ENCODE results near the gene KIF5C.

GRCh38 chr2:148957023-148957422, 82.0 kb downstream of the KIF5C start:
- TF ChIP-seq EZH2 (IDR thresholded peaks at IDR 0.05; ENCODE audit: low read depth, unreplicated experiment): no peak
- TF ChIP-seq, protein P1, sequence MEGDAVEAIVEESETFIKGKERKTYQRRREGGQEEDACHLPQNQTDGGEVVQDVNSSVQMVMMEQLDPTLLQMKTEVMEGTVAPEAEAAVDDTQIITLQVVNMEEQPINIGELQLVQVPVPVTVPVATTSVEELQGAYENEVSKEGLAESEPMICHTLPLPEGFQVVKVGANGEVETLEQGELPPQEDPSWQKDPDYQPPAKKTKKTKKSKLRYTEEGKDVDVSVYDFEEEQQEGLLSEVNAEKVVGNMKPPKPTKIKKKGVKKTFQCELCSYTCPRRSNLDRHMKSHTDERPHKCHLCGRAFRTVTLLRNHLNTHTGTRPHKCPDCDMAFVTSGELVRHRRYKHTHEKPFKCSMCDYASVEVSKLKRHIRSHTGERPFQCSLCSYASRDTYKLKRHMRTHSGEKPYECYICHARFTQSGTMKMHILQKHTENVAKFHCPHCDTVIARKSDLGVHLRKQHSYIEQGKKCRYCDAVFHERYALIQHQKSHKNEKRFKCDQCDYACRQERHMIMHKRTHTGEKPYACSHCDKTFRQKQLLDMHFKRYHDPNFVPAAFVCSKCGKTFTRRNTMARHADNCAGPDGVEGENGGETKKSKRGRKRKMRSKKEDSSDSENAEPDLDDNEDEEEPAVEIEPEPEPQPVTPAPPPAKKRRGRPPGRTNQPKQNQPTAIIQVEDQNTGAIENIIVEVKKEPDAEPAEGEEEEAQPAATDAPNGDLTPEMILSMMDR (conservative IDR thresholded peaks at IDR 0.05; ENCODE audit: low read depth in 2 of 2): no peak
- no peak for TF ChIP-seq EZH2phosphoT487 (IDR thresholded peaks at IDR 0.05; ENCODE audit: unreplicated experiment)
- TF ChIP-seq REST (IDR thresholded peaks at IDR 0.05; ENCODE audit: unreplicated experiment): no peak

Measured in GM23338 (cell line).